Measurements from ENCODE around the gene NMUR1. TPM values are rescaled to one million over a fixed set of nuclear protein-coding genes. Genes with fewer than 3 reads are reported as not detected.

NMUR1 gene
- total RNA-seq, 1 experiment from 2014 or later: not detected

GRCh38 chr2:231548752-231549151, 18.5 kb upstream of the NMUR1 start:
- H3K4me1 ChIP-seq: no peaks in the 10 kb centered on the region
- H3K4me3 ChIP-seq (ENCODE audit: low read depth, low read length): no peak overlapping the region
- CTCF ChIA-PET: no interaction called here
- no peaks in the 10 kb centered on the region for H3K9me3 ChIP-seq
- Mint-ChIP-seq H3K27me3 (ENCODE audit: insufficient read depth, unreplicated experiment) (no peaks in the 10 kb centered on the region), H3K27ac (ENCODE audit: unreplicated experiment) (no peak overlapping the region), H3K9me3 (ENCODE audit: unreplicated experiment) (peaks cover 15% of the 10 kb centered on the region), H3K36me3 (ENCODE audit: insufficient read depth, unreplicated experiment) (no peaks in the 10 kb centered on the region), H3K4me1 (ENCODE audit: low read depth, unreplicated experiment) (no peaks in the 10 kb centered on the region), H3K4me3 (ENCODE audit: unreplicated experiment) (no peak overlapping the region)
- H3K36me3 ChIP-seq (ENCODE audit: control insufficient read depth, insufficient read depth, low read length): no peaks in the 10 kb centered on the region
- POLR2A ChIA-PET: no interaction called here
- intact Hi-C loops (cut with micrococcal nuclease; ENCODE audit: unreplicated experiment): no loop called here
- H3K27me3 ChIP-seq (replicated peaks; ENCODE audit: control insufficient read depth, insufficient read depth, low read length): no peaks in the 10 kb centered on the region
- DNase-seq: no peak
- no TSS peak for BruUV-seq (replicated peaks)
- no peak for TF ChIP-seq CTCF (IDR thresholded peaks at IDR 0.05; ENCODE audit: insufficient read depth in 1 of 2, low read depth in 1 of 2, low read length in 1 of 2, severe bottlenecking in 1 of 2, unreplicated experiment in 1 of 2)

- CTCF ChIA-PET: no interaction called here
- BruUV-seq (replicated peaks): no TSS peak
Observed at GRCh38 chr2:231547315-231548110, 17.3 kb upstream of the NMUR1 start.

GRCh38 chr2:231546014-231546715, 15.9 kb upstream of the NMUR1 start:
- H3K4me1 Mint-ChIP-seq (ENCODE audit: low read depth, unreplicated experiment): no peaks in the 10 kb centered on the region
- BruUV-seq (replicated peaks): no TSS peak
- Histone ChIP-seq H3K9me3 (no peaks in the 10 kb centered on the region), H3K4me3 (ENCODE audit: low read depth, low read length) (no peak overlapping the region), H3K36me3 (ENCODE audit: control insufficient read depth, insufficient read depth, low read length) (no peaks in the 10 kb centered on the region), H3K27me3 (replicated peaks; ENCODE audit: control insufficient read depth, insufficient read depth, low read length) (no peaks in the 10 kb centered on the region), H3K4me1 (no peaks in the 10 kb centered on the region)
- intact Hi-C loops (cut with micrococcal nuclease; ENCODE audit: unreplicated experiment): no loop called here
- no peak for TF ChIP-seq CTCF (IDR thresholded peaks at IDR 0.05; ENCODE audit: insufficient read depth in 1 of 2, low read depth in 1 of 2, low read length in 1 of 2, severe bottlenecking in 1 of 2, unreplicated experiment in 1 of 2)
- H3K27ac Mint-ChIP-seq (ENCODE audit: unreplicated experiment): no peak overlapping the region
- H3K4me3 Mint-ChIP-seq (ENCODE audit: unreplicated experiment): no peak overlapping the region
- H3K36me3 Mint-ChIP-seq (ENCODE audit: insufficient read depth, unreplicated experiment): no peaks in the 10 kb centered on the region
- H3K27me3 Mint-ChIP-seq (ENCODE audit: insufficient read depth, unreplicated experiment): no peaks in the 10 kb centered on the region
- CTCF ChIA-PET: no interaction called here
- POLR2A ChIA-PET: no interaction called here
- peaks cover 10% of the 10 kb centered on the region for H3K9me3 Mint-ChIP-seq (ENCODE audit: unreplicated experiment)
- no peak for DNase-seq

More at GRCh38 chr2:231547315-231548110, 17.3 kb upstream of the NMUR1 start:
- no peak overlapping the region for H3K27ac Mint-ChIP-seq (ENCODE audit: unreplicated experiment)
- no peak overlapping the region for H3K4me3 ChIP-seq (ENCODE audit: low read depth, low read length)
- H3K36me3 ChIP-seq (ENCODE audit: control insufficient read depth, insufficient read depth, low read length): no peaks in the 10 kb centered on the region
- H3K36me3 Mint-ChIP-seq (ENCODE audit: insufficient read depth, unreplicated experiment): no peaks in the 10 kb centered on the region
- peaks cover 7% of the 10 kb centered on the region for H3K9me3 Mint-ChIP-seq (ENCODE audit: unreplicated experiment)
- POLR2A ChIA-PET: no interaction called here
- H3K4me1 Mint-ChIP-seq (ENCODE audit: low read depth, unreplicated experiment): no peaks in the 10 kb centered on the region
- H3K27me3 ChIP-seq (replicated peaks; ENCODE audit: control insufficient read depth, insufficient read depth, low read length): no peaks in the 10 kb centered on the region
- no peak for TF ChIP-seq CTCF (IDR thresholded peaks at IDR 0.05; ENCODE audit: insufficient read depth in 1 of 2, low read depth in 1 of 2, low read length in 1 of 2, severe bottlenecking in 1 of 2, unreplicated experiment in 1 of 2)
- intact Hi-C loops (cut with micrococcal nuclease; ENCODE audit: unreplicated experiment): no loop called here
- no peaks in the 10 kb centered on the region for H3K4me1 ChIP-seq
- H3K27me3 Mint-ChIP-seq (ENCODE audit: insufficient read depth, unreplicated experiment): no peaks in the 10 kb centered on the region
- H3K4me3 Mint-ChIP-seq (ENCODE audit: unreplicated experiment): no peak overlapping the region
- DNase-seq: no peak
- H3K9me3 ChIP-seq: no peaks in the 10 kb centered on the region
